ENCODE data around the gene SLC39A11. TPM values are rescaled to one million over a fixed set of nuclear protein-coding genes. Genes with fewer than 3 reads are reported as not detected.

SLC39A11 gene
- total RNA-seq, 1 donor from 2014 or later, result 4.9 TPM

GRCh38 chr17:73105431-73105830 lies 12.9 kb upstream of the SLC39A11 start:
- TF ChIP-seq CTCF (IDR thresholded peaks at IDR 0.05), result no peak

GRCh38 chr17:73104450-73104849 lies 12.0 kb upstream of the SLC39A11 start:
- no peak for TF ChIP-seq CTCF (IDR thresholded peaks at IDR 0.05)
- intact Hi-C loops (cut with DNase I), result no loop called here
- H3K9me3 ChIP-seq, result no peaks in the 10 kb centered on the region
- no peaks in the 10 kb centered on the region for H3K36me3 ChIP-seq
- no peak overlapping the region for H3K27ac ChIP-seq
- no peaks in the 10 kb centered on the region for H3K4me1 ChIP-seq
- no peak for DNase-seq (ENCODE audit: low spot score in 2 of 2)
- H3K4me3 ChIP-seq, result no peak overlapping the region
- no peaks in the 10 kb centered on the region for H3K27me3 ChIP-seq

More at GRCh38 chr17:73105431-73105830, 12.9 kb upstream of the SLC39A11 start:
- intact Hi-C loops (cut with DNase I), result no loop called here
- H3K27ac ChIP-seq, result no peak overlapping the region
- H3K9me3 ChIP-seq, result no peaks in the 10 kb centered on the region
- H3K27me3 ChIP-seq, result no peaks in the 10 kb centered on the region
- DNase-seq (ENCODE audit: low spot score in 2 of 2), result no peak
- no peaks in the 10 kb centered on the region for H3K36me3 ChIP-seq
- H3K4me3 ChIP-seq, result no peak overlapping the region
- H3K4me1 ChIP-seq, result no peaks in the 10 kb centered on the region

- intact Hi-C loops (cut with DNase I), result no loop called here
- no peak overlapping the region for H3K4me3 ChIP-seq
- H3K36me3 ChIP-seq, result no peaks in the 10 kb centered on the region
- TF ChIP-seq CTCF (IDR thresholded peaks at IDR 0.05), result no peak
- no peaks in the 10 kb centered on the region for H3K9me3 ChIP-seq
- no peaks in the 10 kb centered on the region for H3K27me3 ChIP-seq
- H3K27ac ChIP-seq, result no peak overlapping the region
- H3K4me1 ChIP-seq, result no peaks in the 10 kb centered on the region
- DNase-seq (ENCODE audit: low spot score in 2 of 2), result no peak
Observed at GRCh38 chr17:73103641-73104335, 11.3 kb upstream of the SLC39A11 start.

GRCh38 chr17:73101031-73101430 lies 8.5 kb upstream of the SLC39A11 start:
- DNase-seq (ENCODE audit: low spot score in 2 of 2), result no peak
- Histone ChIP-seq H3K9me3 (no peaks in the 10 kb centered on the region), H3K27ac (no peak overlapping the region), H3K4me3 (no peak overlapping the region), H3K4me1 (peaks cover 0 to 6% of the 10 kb centered on the region in 2 donors), H3K27me3 (no peaks in the 10 kb centered on the region), H3K36me3 (no peaks in the 10 kb centered on the region)
- intact Hi-C loops (cut with DNase I), result no loop called here
- TF ChIP-seq CTCF (IDR thresholded peaks at IDR 0.05), result no peak

GRCh38 chr17:73100363-73100762 lies 7.9 kb upstream of the SLC39A11 start:
- H3K36me3 ChIP-seq, result no peaks in the 10 kb centered on the region

More at GRCh38 chr17:73100363-73100762, 7.9 kb upstream of the SLC39A11 start:
- Histone ChIP-seq H3K4me3 (no peak overlapping the region), H3K27ac (no peak overlapping the region), H3K4me1 (peaks cover 0 to 6% of the 10 kb centered on the region in 2 donors), H3K27me3 (no peaks in the 10 kb centered on the region), H3K9me3 (no peaks in the 10 kb centered on the region)
- TF ChIP-seq CTCF (IDR thresholded peaks at IDR 0.05), result no peak
- no peak for DNase-seq (ENCODE audit: low spot score in 2 of 2)
- intact Hi-C loops (cut with DNase I), result no loop called here
